HCT116 (cell line): Measurements from ENCODE around the gene NAV1. TPM values are rescaled to one million over a fixed set of nuclear protein-coding genes. Genes with fewer than 3 reads are reported as not detected.

Experiments
- ATAC-seq: fragments of 200-7000 bp; cut with Tn5 transposase; 2 replicates; pipeline ENCODE4 v1.9.1; 2020; ENCODE audit warnings: mild to moderate bottlenecking, moderate library complexity
- BruUV-seq: library from RNA; stranded (reverse); fragments of 400-500 nt; replicated peaks from 2 replicates; lab custom pipeline; 2021; lab: Mats Ljungman, UMichigan
- CTCF ChIA-PET: fragments of 300-600 bp; sonication (Branson Sonifier 250); formaldehyde crosslinking; loops from one replicate; lab custom pipeline; 2021; ENCODE audit warnings: antibody characterized with exemption; lab: Charles Lee
- POLR2A ChIA-PET: fragments of 300-600, 350-600 bp; sonication (Branson Sonifier 250); formaldehyde crosslinking; loops from one replicate; lab custom pipeline; 2021; ENCODE audit warnings: antibody characterized with exemption; lab: Charles Lee
- RAD21 ChIA-PET, 2 experiments: fragments of 300-600 bp; sonication (Branson Sonifier 250); formaldehyde crosslinking; loops; one replicate each; lab custom pipeline; 2023; ENCODE audit warnings: low total read pairs in 2 of 2; ENCODE audit not compliant: uncharacterized antibody in 2 of 2, unreplicated experiment in 2 of 2, low non-redundant PET in 1 of 2; lab: Charles Lee
- DNase-seq: peaks from one replicate; pipeline ENCODE4 v3.0.0-alpha.2; 2010; ENCODE audit warnings: low read depth, low spot score
- H2AFZ ChIP-seq: fragments of 200-600 bp; shearing (Covaris generic), sonication (generic); 2 replicates; pipeline ENCODE4 v1.6.1; 2017; ENCODE audit warnings: low read depth, mixed run types, mixed read lengths, antibody characterized with exemption, low read length; ENCODE audit not compliant: poor library complexity, severe bottlenecking
- H3K27ac ChIP-seq: 2 replicates; pipeline ENCODE4 v1.5.1; 2012; ENCODE audit warnings: low read depth, low read length
- H3K27me3 ChIP-seq: fragments of 200-600 bp; sonication (generic); 2 replicates; pipeline ENCODE4 v1.6.1; 2016; ENCODE audit warnings: mixed run types, low read length, mixed read lengths; ENCODE audit not compliant: insufficient read depth
- H3K36me3 ChIP-seq, 2 experiments: fragments of 200-500 bp in 1 of 2; fragments of 200-600 bp in 1 of 2; sonication (Bioruptor generic) in 1 of 2; sonication (generic) in 1 of 2; 2 replicates each; pipeline versions ENCODE4 v1.5.1 to v1.6.1; 2014 to 2016; ENCODE audit warnings: low read length in 2 of 2, inconsistent platforms in 1 of 2, mixed read lengths in 1 of 2, mixed run types in 1 of 2; ENCODE audit not compliant: insufficient read depth in 2 of 2, control insufficient read depth in 1 of 2
- H3K4me1 ChIP-seq, 2 experiments: fragments of 200-600 bp in 1 of 2; sonication (generic) in 1 of 2; 2 replicates each; pipeline versions ENCODE4 v1.5.1 to v1.6.1; 2012 to 2017; ENCODE audit warnings: low read length in 2 of 2, inconsistent platforms in 1 of 2, mild to moderate bottlenecking in 1 of 2, mixed read lengths in 1 of 2, mixed run types in 1 of 2, moderate library complexity in 1 of 2; ENCODE audit not compliant: insufficient read depth in 2 of 2, control insufficient read depth in 1 of 2
- H3K4me2 ChIP-seq: fragments of 200-600 bp; sonication (generic); 2 replicates; pipeline ENCODE4 v1.6.1; 2017; ENCODE audit warnings: mixed run types, low read length, mixed read lengths
- H3K4me3 ChIP-seq, 2 experiments: fragments of 200-600 bp in 1 of 2; sonication (generic) in 1 of 2; replicated peaks in 1 of 2; 2 replicates each; pipeline ENCODE4 v1.5.1; 2011 to 2016; ENCODE audit warnings: low read length in 2 of 2, control low read depth in 1 of 2, low read depth in 1 of 2, mild to moderate bottlenecking in 1 of 2, mixed read lengths in 1 of 2, mixed run types in 1 of 2
- H3K79me2 ChIP-seq: fragments of 200-600 bp; sonication (generic); 2 replicates; pipeline ENCODE4 v1.6.1; 2017; ENCODE audit warnings: mild to moderate bottlenecking, mixed run types, low read length, moderate library complexity, mixed read lengths; ENCODE audit not compliant: insufficient read depth
- H3K9ac ChIP-seq: fragments of 200-600 bp; sonication (generic); 2 replicates; pipeline ENCODE4 v1.6.1; 2016; ENCODE audit warnings: low read length, mixed read lengths
- H3K9me2 ChIP-seq: fragments of 200-600 bp; sonication (generic), shearing (Covaris generic); 2 replicates; pipeline ENCODE4 v1.6.1; 2017; ENCODE audit warnings: mixed run types, mild to moderate bottlenecking, moderate library complexity; ENCODE audit not compliant: insufficient read depth
- H3K9me3 ChIP-seq, 2 experiments: fragments of 200-500 bp in 1 of 2; fragments of 200-600 bp in 1 of 2; sonication (Bioruptor generic) in 1 of 2; sonication (generic) in 1 of 2; 2 replicates each; pipeline ENCODE4 v1.6.1; 2014 to 2017; ENCODE audit warnings: low read length in 2 of 2, mixed read lengths in 2 of 2, inconsistent platforms in 1 of 2, low read depth in 1 of 2, mild to moderate bottlenecking in 1 of 2, mixed run types in 1 of 2, moderate library complexity in 1 of 2; ENCODE audit not compliant: control insufficient read depth in 1 of 2, insufficient read depth in 1 of 2
- H4K20me1 ChIP-seq: fragments of 200-600 bp; sonication (generic), shearing (Covaris generic); 2 replicates; pipeline ENCODE4 v1.6.1; 2017; ENCODE audit warnings: mixed run types, mild to moderate bottlenecking, moderate library complexity; ENCODE audit not compliant: insufficient read depth
- ATF3 ChIP-seq: IDR thresholded peaks from 2 replicates; pipeline ENCODE4 v1.6.1; 2012
- CBX3 ChIP-seq: IDR thresholded peaks from 2 replicates; pipeline ENCODE4 v1.6.1; 2012; ENCODE audit warnings: low read depth
- CEBPB ChIP-seq: IDR thresholded peaks from 2 replicates; pipeline ENCODE4 v1.6.1; 2012; ENCODE audit warnings: low read depth
- ELF1 ChIP-seq: IDR thresholded peaks from 2 replicates; pipeline ENCODE4 v1.6.1; 2012; ENCODE audit warnings: low read depth, borderline replicate concordance
- EZH2 ChIP-seq: fragments of 200-600 bp; sonication (generic); IDR thresholded peaks from 2 replicates; pipeline ENCODE4 v1.6.1; 2017; ENCODE audit warnings: antibody characterized with exemption, mixed run types
- EZH2phosphoT487 ChIP-seq: fragments of 200-600 bp; IDR thresholded peaks from 2 replicates; pipeline ENCODE4 v1.6.1; 2018; ENCODE audit warnings: antibody characterized with exemption, borderline replicate concordance
- JUND ChIP-seq: IDR thresholded peaks from 2 replicates; pipeline ENCODE4 v1.6.1; 2012
- POLR2A ChIP-seq: IDR thresholded peaks from 2 replicates; pipeline ENCODE4 v1.7.0; 2011; ENCODE audit warnings: borderline replicate concordance; ENCODE audit not compliant: insufficient read depth, insufficient read length; ENCODE audit errors: extremely low read depth
- POLR2AphosphoS5 ChIP-seq: IDR thresholded peaks from 2 replicates; pipeline ENCODE4 v1.6.1; 2011; ENCODE audit warnings: mild to moderate bottlenecking, low read depth, low read length, moderate library complexity
- RAD21 ChIP-seq: IDR thresholded peaks from 2 replicates; pipeline ENCODE4 v1.6.1; 2012; ENCODE audit warnings: low read depth, mild to moderate bottlenecking
- REST ChIP-seq: IDR thresholded peaks from 2 replicates; pipeline ENCODE4 v1.6.1; 2012; ENCODE audit warnings: low read depth
- SIN3A ChIP-seq: IDR thresholded peaks from 2 replicates; pipeline ENCODE4 v1.6.1; 2012; ENCODE audit warnings: low read depth
- SP1 ChIP-seq: IDR thresholded peaks from 2 replicates; pipeline ENCODE4 v1.6.1; 2012; ENCODE audit warnings: low read depth
- SRF ChIP-seq: IDR thresholded peaks from 2 replicates; pipeline ENCODE4 v1.6.1; 2012; ENCODE audit warnings: low read depth
- TCF7L2 ChIP-seq: IDR thresholded peaks from 2 replicates; pipeline ENCODE4 v1.7.0; 2011; ENCODE audit warnings: borderline replicate concordance, inconsistent platforms; ENCODE audit not compliant: insufficient read depth, insufficient read length; ENCODE audit errors: extremely low read depth
- ZBTB33 ChIP-seq: IDR thresholded peaks from 2 replicates; pipeline ENCODE4 v1.6.1; 2011; ENCODE audit warnings: mild to moderate bottlenecking, low read length, moderate library complexity; ENCODE audit not compliant: insufficient replicate concordance; ENCODE audit errors: extremely low read depth
- ZFX ChIP-seq: fragments of 450-650 bp; IDR thresholded peaks from 2 replicates; pipeline ENCODE4 v1.6.1; 2017
- intact Hi-C: fragments of 100-400 bp; cut with micrococcal nuclease; formaldehyde crosslinking; loops from 2 replicates; pipeline ENCODE4 v1.10.0; 2022
- total RNA-seq: library from RNA; stranded (reverse); gene quantifications from one replicate; pipeline ENCODE4 v1.2.1, GENCODE V29; 2021; ENCODE audit not compliant: unreplicated experiment

The NAV1 gene
- total RNA-seq, 1 experiment from 2014 or later, result 22.8 TPM

- TF ChIP-seq ZBTB33 (no peak), EZH2phosphoT487 (no peak), JUND (no peak), CEBPB (no peak)
Measured at GRCh38 chr1:201525193-201525778, 13.6 kb upstream of the NAV1 start (continued).

DNA sequence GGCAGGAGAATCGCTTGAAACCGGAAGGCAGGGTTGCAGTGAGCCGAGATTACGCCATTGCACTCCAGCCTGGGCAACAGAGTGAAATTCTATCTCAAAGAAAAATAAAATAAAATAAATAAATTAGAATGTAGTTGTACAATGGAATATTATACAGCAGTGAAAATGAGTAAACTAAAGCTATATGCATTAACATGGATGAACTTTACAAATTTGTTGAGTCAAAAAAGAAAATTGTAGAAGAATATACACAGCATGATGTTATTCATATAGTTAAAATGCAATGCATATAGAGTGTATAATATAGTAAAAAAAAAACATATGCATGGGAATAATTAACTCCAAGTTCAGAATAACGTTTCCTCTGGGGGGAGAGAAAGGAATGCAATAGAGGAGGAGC, 11.0 kb upstream of the NAV1 start:
- DNase-seq (no peak), ATAC-seq (no peak)
- ChIA-PET POLR2A (no interaction called here), CTCF (interaction anchor here (0.7 to 1.2 kb wide), 2 partner anchors 15 to 265 kb away, joined by 3 read pairs; no protein-coding TSS in a partner anchor), RAD21 (no interaction called here)
- no peak overlapping the region for H3K9ac ChIP-seq
- no peak overlapping the region for H3K4me2 ChIP-seq
- H3K4me3 ChIP-seq, result no peak overlapping the region
- no TSS peak for BruUV-seq
- H3K4me1 ChIP-seq, result no peaks in the 10 kb centered on the region
- intact Hi-C loops, result no loop called here
- H4K20me1 ChIP-seq, result no peaks in the 10 kb centered on the region
- H3K9me2 ChIP-seq, result no peaks in the 10 kb centered on the region
- H2AFZ ChIP-seq, result no peak overlapping the region
- no peak for TF ChIP-seq ZBTB33
- no peak for TF ChIP-seq RAD21
- no peak for TF ChIP-seq SIN3A
- TF ChIP-seq POLR2A, result no peak
- TF ChIP-seq ZFX, result no peak
- no peak for TF ChIP-seq TCF7L2
- TF ChIP-seq ATF3, result no peak
- no peak for TF ChIP-seq JUND
- TF ChIP-seq EZH2, result no peak
- TF ChIP-seq POLR2AphosphoS5, result no peak
- no peak for TF ChIP-seq EZH2phosphoT487
- no peak for TF ChIP-seq CBX3
- TF ChIP-seq SRF, result no peak
- no peak for TF ChIP-seq REST
- no peak for TF ChIP-seq ELF1
- no peak for TF ChIP-seq SP1
- H3K36me3 ChIP-seq, result no peaks in the 10 kb centered on the region
- H3K27me3 ChIP-seq, result no peaks in the 10 kb centered on the region
- no peaks in the 10 kb centered on the region for H3K79me2 ChIP-seq
- no peaks in the 10 kb centered on the region for H3K9me3 ChIP-seq
- no peak overlapping the region for H3K27ac ChIP-seq
